ENCODE data around the gene TMEM31. TPM values are rescaled to one million over a fixed set of nuclear protein-coding genes. Genes with fewer than 3 reads are reported as not detected.

The TMEM31 gene, protein sequence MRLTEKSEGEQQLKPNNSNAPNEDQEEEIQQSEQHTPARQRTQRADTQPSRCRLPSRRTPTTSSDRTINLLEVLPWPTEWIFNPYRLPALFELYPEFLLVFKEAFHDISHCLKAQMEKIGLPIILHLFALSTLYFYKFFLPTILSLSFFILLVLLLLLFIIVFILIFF
- not detected in 5 replicates for total RNA-seq (2022; extraction: Qiagen RNA extraction; ENCODE audit: low read depth)

DNA sequence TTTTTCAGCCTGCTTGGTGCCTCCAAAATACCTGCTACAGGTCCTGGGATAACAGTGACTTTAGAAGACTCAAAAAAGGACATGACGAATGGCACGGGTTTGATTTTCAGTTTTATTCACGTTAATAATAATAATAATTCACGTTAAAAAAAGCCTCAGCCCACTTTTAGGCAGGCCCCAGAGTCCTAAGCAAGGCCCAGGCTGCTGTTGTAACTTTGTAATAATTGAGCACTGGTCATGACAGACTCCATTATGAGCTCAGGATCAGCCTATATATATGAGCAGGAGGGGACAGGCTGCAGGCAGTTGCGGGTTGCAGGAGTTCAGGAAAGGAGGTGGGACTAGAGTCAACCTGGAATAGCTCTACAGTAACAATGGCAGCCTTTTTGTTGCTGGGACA, at the start of gene TMEM31:
Gene TMEM31, plus strand, starts transcription at position 301 of the 400 bp plus-strand sequence. CDS start 1,350 bp downstream, outside the sequence.

GRCh38 chrX:103686199-103687072, 24.3 kb upstream of the TMEM31 start, which contains the start of gene MORF4L2:
MORF4L2 (minus strand) TSS chrX:103686699; CDS start chrX:103677027, 9,672 bp downstream.

Other genes starting within 250 kb of the TMEM31 start
- gene RAB40A, start 191.4 kb upstream of the TMEM31 start, total RNA-seq (2022; extraction: Qiagen RNA extraction; ENCODE audit: low read depth): not detected in 5 replicates
- 109 to 166 TPM (median 116 TPM) in 5 replicates for gene TCEAL4, start 125.4 kb upstream of the TMEM31 start, total RNA-seq (2022; extraction: Qiagen RNA extraction; ENCODE audit: low read depth)
- 15.4 to 24.3 TPM (median 19.7 TPM) in 5 replicates for gene TCEAL3, start 102.9 kb upstream of the TMEM31 start, total RNA-seq (2022; extraction: Qiagen RNA extraction; ENCODE audit: low read depth)
- gene TCEAL1, start 81.9 kb upstream of the TMEM31 start, total RNA-seq (2022; extraction: Qiagen RNA extraction; ENCODE audit: low read depth): 36.1 to 50.0 TPM (median 41.7 TPM) in 5 replicates
- 456 to 1,175 TPM (median 524 TPM) in 5 replicates for gene MORF4L2, start 24.2 kb upstream of the TMEM31 start, total RNA-seq (2022; extraction: Qiagen RNA extraction; ENCODE audit: low read depth)
- not detected in 5 replicates for gene PLP1, start 65.9 kb downstream of the TMEM31 start, total RNA-seq (2022; extraction: Qiagen RNA extraction; ENCODE audit: low read depth)
- gene RAB9B, start 121.3 kb downstream of the TMEM31 start, total RNA-seq (2022; extraction: Qiagen RNA extraction; ENCODE audit: low read depth): 0.03 to 0.05 TPM (median 0.03 TPM) in 3 of 5 replicates, not detected in the others